Nephron progenitor cell (in vitro differentiated cells): Measurements from ENCODE around the gene CASP10.

Experiments used
- DNase-seq: peaks from one replicate; pipeline ENCODE4 v3.0.0; 2021
- H3K27ac Mint-ChIP-seq: 2 replicates; pipeline ENCODE4 v1.8.0; 2021; ENCODE audit warnings: mild to moderate bottlenecking, moderate library complexity, mixed read lengths
- H3K27me3 Mint-ChIP-seq: 2 replicates; pipeline ENCODE4 v1.8.0; 2021; ENCODE audit warnings: mild to moderate bottlenecking, low read depth, mixed read lengths; ENCODE audit not compliant: poor library complexity
- H3K36me3 Mint-ChIP-seq: 2 replicates; pipeline ENCODE4 v1.8.0; 2021; ENCODE audit warnings: low read depth, mixed read lengths
- H3K4me1 Mint-ChIP-seq: 2 replicates; pipeline ENCODE4 v1.8.0; 2021; ENCODE audit warnings: mixed read lengths
- H3K4me3 Mint-ChIP-seq: 2 replicates; pipeline ENCODE4 v1.8.0; 2021; ENCODE audit warnings: mild to moderate bottlenecking, moderate library complexity, mixed read lengths
- H3K9me3 Mint-ChIP-seq: 2 replicates; pipeline ENCODE4 v1.8.0; 2021; ENCODE audit warnings: mild to moderate bottlenecking, moderate library complexity, mixed read lengths
- TF ChIP-seq, protein P1 (sequence below): fragments of 200-600 bp; sonication (generic); IDR thresholded peaks from 2 replicates; pipeline ENCODE4 v1.5.0; 2021; ENCODE audit warnings: antibody characterized with exemption

The CASP10 gene

GRCh38 chr2:201254081-201254730 lies 71.3 kb downstream of the CASP10 start:
- DNase-seq: no peak
- no peak overlapping the region for H3K4me3 Mint-ChIP-seq

DNA sequence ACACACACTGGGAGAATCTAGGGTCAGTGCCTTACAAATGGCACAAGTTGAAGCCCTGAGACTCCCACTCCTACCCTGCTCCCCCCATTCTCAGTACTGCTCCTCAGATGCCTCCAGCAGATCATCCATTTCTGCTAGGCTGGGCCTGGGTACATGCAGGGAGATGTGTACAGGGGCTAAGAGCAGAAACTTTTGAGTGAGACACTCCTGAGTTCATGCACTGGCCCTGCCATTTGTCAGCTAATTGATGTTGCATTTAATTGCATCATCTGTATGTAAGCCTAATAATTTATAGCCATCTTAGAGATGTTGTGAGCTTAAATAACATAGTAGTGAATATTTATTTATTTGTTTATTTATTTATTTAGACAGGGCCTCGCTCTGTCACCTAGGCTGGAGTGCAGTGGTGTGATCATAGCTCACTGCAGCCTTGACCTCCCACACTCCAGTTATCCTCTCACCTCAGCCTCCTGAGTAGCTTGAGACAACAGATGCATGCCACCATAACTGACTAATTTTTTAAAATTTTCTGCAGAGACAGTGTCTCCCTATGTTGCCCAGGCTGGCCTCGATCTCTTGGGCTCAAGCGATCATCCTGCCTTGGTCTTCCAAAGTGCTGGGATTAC lies 72.6 kb downstream of the CASP10 start:
- H3K9me3 Mint-ChIP-seq: peaks cover 4% of the 10 kb centered on the region
- H3K36me3 Mint-ChIP-seq: no peaks in the 10 kb centered on the region
- no peak overlapping the region for H3K4me3 Mint-ChIP-seq
- peaks cover 8% of the 10 kb centered on the region for H3K27me3 Mint-ChIP-seq
- no peak for DNase-seq
- H3K4me1 Mint-ChIP-seq: peaks cover 37% of the 10 kb centered on the region
- TF ChIP-seq, protein P1, sequence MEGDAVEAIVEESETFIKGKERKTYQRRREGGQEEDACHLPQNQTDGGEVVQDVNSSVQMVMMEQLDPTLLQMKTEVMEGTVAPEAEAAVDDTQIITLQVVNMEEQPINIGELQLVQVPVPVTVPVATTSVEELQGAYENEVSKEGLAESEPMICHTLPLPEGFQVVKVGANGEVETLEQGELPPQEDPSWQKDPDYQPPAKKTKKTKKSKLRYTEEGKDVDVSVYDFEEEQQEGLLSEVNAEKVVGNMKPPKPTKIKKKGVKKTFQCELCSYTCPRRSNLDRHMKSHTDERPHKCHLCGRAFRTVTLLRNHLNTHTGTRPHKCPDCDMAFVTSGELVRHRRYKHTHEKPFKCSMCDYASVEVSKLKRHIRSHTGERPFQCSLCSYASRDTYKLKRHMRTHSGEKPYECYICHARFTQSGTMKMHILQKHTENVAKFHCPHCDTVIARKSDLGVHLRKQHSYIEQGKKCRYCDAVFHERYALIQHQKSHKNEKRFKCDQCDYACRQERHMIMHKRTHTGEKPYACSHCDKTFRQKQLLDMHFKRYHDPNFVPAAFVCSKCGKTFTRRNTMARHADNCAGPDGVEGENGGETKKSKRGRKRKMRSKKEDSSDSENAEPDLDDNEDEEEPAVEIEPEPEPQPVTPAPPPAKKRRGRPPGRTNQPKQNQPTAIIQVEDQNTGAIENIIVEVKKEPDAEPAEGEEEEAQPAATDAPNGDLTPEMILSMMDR: no peak
- no peak overlapping the region for H3K27ac Mint-ChIP-seq

More at GRCh38 chr2:201254081-201254730, 71.3 kb downstream of the CASP10 start:
- Mint-ChIP-seq H3K9me3 (peaks cover 4% of the 10 kb centered on the region), H3K36me3 (no peaks in the 10 kb centered on the region), H3K27me3 (peaks cover 8% of the 10 kb centered on the region), H3K4me1 (peaks cover 34% of the 10 kb centered on the region), H3K27ac (peak overlapping the region; percentile 68)
- TF ChIP-seq, protein P1: no peak

- no peak for DNase-seq
- Mint-ChIP-seq H3K27me3 (peaks cover 8% of the 10 kb centered on the region), H3K27ac (no peak overlapping the region), H3K4me3 (no peak overlapping the region), H3K9me3 (no peaks in the 10 kb centered on the region), H3K36me3 (no peaks in the 10 kb centered on the region), H3K4me1 (peaks cover 39% of the 10 kb centered on the region)
- TF ChIP-seq, protein P1: no peak
Observed at GRCh38 chr2:201256082-201256481, 73.1 kb downstream of the CASP10 start.

DNA sequence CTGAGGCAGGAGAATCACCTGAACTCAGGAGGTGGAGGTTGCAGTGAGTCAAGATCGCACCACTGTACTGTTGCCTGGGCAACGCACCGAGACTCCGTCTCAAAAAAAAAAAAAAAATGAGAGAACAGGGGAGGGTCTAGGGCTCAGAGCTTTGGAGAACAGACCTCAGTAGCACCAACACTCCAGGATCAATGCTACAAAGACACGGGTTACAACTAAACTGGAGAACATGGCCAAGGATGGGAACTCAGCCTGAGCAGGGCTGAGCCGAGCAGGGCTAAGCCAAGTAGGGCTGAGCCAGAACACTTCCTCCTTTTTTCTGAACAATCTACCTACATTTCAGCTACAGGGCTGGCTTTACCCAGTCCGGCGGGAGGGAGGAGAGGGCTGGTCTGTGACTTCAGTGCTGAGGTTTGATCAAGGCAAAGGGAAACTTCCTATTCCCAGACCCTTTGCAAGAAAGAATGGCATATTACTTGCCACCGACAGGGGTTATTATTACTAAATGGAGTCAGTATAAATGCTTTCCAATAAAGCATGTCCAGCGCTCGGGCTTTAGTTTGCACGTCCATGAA lies 74.5 kb downstream of the CASP10 start:
- TF ChIP-seq, protein P1: no peak
- Mint-ChIP-seq H3K4me3 (no peak overlapping the region), H3K4me1 (peaks cover 50% of the 10 kb centered on the region), H3K36me3 (no peaks in the 10 kb centered on the region), H3K27ac (peak overlapping the region; percentile 98), H3K9me3 (no peaks in the 10 kb centered on the region), H3K27me3 (no peaks in the 10 kb centered on the region)
- no peak for DNase-seq

DNA sequence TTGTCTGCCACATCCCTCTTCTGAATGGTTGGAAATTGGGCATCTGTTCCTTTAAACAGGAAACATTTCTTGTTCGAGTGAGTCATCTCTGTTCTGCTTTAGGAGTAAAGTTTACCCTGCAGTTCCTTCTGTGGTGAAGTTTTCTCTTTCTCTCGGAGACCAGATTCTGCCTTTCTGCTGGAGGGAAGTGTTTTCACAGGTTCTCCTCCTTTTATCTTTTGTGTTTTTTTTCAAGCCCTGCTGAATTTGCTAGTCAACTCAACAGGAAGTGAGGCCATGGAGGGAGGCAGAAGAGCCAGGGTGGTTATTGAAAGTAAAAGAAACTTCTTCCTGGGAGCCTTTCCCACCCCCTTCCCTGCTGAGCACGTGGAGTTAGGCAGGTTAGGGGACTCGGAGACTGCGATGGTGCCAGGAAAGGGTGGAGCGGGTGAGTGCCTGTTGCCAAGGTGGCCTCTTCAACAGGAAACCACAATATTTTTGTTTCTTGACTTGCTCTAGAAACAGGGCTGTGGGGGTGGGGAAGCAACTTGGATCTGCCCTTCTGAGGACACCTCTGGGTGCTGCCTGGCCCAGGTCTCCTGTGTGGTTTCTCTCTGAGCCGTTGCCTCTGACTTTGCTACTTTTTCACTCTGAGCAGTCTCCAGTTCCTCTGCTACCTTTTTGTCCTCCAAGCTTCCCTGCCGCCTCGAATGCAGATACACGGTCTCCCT lies 75.2 kb downstream of the CASP10 start:
- Mint-ChIP-seq H3K27me3 (no peaks in the 10 kb centered on the region), H3K9me3 (no peaks in the 10 kb centered on the region), H3K36me3 (no peaks in the 10 kb centered on the region), H3K4me1 (peaks cover 55% of the 10 kb centered on the region), H3K4me3 (peak overlapping the region; percentile 75), H3K27ac (peak overlapping the region; percentile 98)
- TF ChIP-seq, protein P1: no peak
- no peak for DNase-seq
